HG03571 (cell line): ENCODE results near the gene COA3.

Source experiments
- ATAC-seq: cut with Tn5 transposase; IDR thresholded peaks from one replicate; pipeline ENCODE4 v1.9.1; 2021; ENCODE audit not compliant: unreplicated experiment

Gene COA3

DNA sequence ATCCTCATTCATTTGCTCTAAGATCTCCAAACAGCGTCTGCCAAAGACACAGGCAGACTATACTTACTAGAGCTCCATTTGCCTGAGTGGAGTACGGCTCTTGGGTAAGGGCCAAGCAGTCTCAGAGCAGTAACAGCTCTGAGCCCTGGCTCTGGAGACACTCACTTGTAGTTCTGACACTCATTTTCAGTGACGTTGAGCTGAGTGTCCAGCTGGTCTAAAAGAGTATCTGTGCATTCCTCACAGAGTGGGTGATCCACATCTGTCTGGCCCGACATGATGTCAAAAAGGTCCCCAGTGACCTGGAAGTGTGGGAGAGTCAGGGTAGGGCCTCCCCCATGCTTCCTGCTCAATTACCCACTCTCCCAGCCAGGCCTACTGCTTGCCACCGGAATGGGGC, 19.9 kb upstream of the COA3 start:
- no peak for ATAC-seq

DNA sequence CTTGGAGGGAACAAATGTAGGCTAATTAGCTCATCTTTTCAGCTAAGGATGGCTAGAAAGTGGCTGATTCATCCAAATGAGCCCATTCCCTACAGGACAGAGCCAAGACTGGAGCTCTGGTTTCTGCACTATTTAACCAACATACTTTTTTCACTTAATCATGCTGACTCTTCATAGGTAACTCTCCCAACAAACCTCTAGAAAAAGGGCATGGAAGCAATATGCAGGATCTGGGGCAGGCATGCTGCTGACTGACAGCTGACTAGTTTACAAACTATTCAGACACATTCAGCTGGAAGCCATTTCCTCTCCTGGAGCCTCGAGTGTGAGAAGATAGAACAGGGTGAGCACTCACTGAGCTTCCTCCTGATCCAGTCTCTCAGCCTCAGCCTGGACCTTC, 19.4 kb upstream of the COA3 start:
- no peak for ATAC-seq

DNA sequence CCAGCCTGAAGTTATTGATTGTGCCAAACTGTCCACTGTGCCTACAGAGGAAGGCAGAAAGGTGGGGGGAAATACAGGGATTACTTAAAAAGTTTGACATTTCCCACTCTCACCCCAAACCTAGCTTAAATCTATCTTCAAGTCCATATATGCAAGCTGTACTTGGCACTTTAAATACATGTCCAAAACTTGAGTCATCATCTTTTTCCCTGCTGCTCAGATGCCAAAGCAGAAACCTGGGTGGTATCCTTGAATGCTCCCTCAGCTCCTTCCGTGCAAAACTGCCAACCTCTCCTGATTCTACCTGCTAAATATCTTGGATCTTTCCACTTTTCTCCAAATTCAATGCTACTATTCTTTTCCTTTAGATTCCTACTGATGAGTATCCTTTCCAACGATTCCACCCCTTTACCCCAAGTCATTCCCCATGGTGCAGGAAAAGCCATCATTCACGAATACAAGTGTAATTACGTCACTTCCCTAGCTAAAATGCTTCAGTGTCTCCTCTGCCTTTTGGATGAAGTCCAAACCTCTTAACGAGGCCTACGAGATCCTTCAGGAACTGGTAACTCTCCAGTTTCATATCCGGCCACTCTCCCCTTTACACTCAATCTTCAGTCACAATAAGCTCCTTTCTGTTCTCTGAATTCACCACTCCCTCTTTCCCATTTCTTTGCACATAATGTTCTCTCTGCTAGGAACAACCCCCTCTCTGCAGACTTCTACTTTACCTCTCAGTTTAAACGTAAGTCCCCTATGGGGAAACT, 16.3 kb upstream of the COA3 start:
- ATAC-seq: no peak

DNA sequence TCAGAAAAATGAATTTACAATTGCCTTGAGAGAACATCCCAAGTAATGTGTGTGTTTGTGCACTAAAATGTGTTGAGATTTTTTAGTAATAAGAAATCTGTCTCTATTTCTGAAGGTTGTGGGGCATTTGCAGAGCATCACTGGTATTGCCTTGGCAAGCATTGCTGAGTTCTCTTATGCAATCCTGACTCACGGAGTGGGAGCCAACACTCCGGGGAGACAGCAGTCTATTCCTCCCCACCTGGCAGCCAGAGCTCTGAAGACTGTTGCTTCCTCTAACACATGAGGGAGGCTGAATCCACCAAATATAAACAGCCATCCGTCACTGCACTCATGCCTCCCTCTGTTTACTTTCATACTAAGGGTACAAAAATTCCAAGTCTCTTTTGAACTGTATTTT, 10.7 kb upstream of the COA3 start:
- no peak for ATAC-seq

DNA sequence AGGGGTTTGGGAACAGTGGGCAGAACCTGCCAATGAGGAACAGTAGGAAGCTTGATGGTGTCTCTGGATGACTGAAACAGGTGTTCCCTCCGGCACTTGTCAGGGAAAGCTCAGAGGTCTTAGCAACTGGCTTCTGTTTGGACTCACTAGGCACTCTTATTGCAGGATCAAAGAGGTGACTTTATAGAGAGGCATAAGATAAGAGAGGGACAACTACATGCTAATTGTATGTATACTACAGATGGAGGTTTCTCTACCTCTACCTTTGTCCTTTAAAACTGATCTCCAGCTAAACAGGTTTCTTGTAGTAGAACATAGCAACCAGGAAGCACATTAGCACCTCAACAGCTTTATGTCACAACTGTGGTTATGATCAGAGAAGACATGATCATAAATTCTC, 7.7 kb upstream of the COA3 start:
- ATAC-seq: no peak

DNA sequence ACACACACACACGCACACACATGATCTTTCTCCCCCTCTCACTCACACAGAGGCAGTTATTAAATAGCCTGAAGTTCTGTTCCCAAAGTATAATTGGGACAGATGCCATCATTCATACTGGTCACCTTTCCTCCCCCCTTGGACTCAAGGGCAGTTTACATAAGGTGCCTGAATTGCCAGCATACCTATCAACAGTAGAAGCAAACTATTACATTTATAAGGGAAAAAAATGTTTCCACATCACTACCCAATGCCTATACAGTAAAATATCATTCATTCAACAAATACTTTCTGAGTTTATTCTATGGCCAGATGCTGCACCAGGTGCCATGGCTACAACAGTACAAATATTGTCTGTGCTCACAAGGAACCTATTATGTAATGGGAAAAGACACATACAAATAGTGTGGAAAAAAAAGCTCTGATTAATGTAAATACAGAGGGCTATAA, 6.4 kb upstream of the COA3 start:
- ATAC-seq: no peak

DNA sequence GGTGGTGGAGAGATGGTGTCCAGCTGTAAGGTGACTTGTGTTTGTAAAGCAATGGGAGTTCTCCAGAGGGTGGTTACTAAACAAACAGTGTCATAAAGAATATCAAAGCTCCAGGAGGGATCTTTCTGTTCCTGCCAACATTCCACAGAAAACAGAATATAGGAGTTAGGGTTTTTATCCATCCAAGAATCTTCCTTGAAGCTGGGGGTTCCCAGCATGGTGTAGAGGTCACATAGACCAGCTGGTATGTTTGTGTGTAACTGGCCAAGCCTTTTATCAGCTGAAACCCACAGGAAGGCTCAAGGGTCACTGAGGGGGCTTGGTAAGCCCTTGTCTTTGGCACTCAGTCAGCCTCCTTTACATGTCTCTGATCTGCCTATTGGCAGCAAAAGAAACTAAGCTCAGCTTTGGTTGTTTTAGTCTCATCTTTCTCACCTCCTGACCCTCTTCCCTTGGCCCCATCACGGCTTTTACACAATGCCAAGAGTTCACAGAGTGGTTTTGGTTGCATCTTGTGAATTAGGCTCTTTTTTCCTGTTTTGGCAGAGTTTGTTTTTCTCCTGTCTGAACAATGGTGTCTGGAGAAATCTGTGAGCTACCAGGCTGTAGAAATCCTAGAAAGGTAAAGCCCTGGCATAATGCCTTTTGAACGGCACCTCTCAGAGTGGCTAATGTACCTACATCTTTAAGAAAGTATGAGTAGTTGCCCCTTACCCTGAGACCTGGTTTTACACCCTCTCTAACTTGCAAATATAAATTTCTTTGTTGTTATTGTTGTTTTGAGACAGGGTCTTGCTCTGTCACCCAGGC, 4.8 kb upstream of the COA3 start:
- ATAC-seq: no peak

DNA sequence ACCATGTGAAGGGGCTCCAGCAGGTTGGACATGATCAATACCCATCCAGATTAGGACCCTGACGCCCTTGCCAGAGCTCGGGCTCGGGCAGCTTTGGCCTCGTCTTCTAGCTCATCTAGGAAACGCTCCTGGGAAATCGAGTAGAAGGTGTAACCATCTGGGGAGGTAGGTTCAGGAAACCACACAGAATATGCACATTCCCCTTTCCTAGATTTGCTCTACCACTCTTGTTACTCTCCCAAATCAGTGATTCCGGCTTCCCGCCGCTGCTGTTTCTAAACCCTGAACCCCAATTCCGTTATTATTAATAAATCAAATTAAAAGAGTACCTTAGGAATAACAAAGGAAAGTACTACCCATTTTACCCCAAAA, 507 bp downstream of the COA3 start:
- no peak for ATAC-seq

DNA sequence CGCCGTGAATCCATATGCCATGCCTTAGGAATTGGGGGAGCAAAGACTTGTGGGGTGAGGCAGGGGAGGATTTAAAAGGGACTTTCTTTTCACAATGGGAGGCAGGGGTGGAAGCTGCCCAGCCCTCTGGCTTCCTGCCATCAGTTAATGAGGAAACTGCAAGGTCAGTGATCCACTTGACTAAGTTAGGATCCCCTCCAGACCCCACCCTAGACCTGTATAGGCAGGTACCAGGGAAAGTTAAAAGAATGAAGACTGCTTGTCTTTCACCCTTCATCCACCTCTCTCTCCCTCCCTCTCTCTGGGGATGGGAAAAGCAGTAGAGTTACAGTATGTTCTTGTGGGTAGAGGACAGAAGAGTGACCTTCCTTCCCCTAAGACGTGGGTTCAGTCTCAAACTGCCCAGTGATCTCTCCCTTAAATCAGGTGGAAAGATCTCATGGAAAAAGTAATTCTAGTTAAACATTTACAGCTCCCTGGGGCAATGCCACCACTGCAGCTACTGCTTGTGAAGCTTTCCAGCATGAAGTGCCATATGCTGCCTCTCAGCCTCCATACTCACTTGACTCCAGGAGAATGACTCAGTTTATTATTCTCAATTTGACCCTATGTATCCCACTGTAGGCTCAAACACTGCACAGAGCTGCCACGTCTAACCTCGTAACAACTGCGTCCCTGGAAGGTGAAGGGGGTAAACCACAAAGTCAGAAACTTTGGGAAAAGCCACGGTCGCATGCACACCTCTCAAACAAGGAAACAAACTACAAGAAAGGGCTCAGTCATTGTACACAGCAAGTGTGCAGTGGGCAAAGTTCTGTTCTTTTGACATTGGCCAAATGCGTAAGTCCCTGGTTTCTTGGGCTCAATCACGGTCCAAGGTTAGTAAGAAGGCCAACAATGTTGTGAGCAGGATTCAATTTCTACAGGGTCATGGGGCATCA, 1.2 kb downstream of the COA3 start:
- ATAC-seq: no peak

DNA sequence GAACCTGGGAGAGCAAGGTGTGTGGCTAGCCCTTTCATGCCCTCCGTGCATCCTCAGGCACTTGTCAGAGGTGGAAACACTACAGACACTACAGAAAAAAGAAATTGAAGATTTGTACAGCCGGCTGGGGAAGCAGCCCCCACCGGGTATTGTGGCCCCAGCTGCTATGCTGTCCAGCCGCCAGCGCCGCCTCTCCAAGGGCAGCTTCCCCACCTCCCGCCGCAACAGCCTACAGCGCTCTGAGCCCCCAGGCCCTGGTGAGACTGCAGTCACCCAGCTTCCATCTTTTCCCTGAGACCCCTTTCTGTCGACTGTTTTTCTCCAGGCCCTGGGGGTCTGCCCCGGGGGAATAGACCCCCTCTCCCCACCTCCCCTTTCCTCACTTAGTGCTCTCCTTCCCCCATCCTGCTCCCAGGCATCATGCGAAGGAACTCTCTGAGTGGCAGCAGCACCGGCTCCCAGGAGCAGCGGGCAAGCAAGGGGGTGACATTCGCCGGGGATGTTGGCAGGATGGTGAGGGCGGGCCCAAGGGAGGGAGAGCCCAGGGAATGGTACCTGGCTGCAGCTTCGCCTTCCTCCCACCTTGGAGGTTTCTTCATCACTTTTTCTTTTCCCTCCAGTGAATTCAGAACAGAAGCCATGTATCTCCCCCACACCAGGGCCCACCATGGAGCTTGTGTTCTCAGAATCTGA, 2.3 kb downstream of the COA3 start:
- ATAC-seq: no peak

DNA sequence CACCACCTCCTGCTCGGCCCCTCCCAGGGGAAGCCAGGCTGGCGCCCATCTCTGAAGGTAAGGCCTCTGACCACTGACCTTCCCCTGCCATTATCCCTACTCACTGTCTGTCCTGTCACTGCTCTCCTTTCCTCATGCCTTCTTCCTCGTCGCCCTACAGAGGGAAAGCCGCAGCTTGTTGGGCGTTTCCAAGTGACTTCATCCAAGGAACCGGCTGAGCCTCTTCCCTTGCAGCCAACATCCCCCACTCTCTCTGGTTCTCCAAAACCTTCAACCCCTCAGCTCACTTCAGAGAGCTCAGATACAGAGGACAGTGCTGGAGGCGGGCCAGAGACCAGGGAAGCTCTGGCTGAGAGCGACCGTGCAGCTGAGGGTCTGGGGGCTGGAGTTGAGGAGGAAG, 3.0 kb downstream of the COA3 start:
- ATAC-seq: no peak

DNA sequence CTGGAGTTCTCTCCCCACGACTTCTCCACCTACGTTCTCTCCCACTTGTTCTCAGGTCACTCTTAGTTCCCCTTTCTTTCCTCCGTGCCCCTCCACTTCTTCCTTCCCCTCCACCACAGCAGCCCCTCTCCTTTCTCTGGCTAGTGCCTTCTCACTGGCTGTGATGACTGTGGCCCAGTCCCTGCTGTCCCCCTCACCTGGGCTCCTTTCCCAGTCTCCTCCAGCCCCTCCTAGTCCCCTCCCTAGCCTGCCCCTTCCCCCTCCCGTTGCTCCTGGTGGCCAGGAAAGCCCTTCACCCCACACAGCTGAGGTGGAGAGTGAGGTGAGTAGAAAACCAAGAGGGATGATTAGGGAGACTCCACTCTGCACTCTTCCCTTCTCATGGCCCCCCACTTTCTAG, 3.4 kb downstream of the COA3 start:
- no peak for ATAC-seq

DNA sequence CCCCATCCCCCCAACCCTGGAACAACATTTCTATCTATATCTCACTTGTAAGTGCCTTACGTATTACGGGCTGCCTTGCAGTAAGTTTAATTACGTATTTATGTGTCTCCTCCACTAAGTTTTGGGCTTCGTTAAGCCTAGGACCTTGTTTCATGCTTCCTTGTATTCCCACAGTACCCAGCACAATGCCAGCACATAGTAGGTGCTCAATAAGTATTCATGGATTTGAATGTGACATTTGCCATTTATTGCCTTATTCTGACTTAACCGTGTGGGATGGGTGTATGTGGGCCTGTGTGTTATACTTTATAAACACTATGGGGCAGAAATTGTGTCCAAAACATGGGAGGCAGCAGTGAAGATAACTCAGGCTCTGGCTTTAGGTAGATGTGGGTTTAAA, 6.0 kb downstream of the COA3 start:
- no peak for ATAC-seq

DNA sequence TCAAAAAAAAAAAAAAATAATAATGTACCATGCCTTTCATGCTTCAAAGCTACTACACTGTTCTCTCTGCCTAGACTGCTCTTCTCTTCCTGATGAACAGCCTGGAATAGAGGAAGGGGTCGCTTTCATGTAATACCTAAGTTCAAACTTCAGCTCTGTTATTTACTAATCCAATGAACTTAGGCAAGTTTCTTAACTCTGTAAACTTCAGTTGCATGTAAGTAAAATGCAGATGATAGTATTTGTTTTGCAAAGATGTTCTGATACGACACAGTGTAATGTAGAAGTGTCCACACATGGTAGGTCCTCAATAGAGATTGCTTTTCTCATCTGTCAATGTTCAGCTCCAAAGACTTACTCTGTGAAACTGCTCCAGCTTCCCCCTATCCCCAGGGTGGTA, 6.6 kb downstream of the COA3 start:
- ATAC-seq: no peak

DNA sequence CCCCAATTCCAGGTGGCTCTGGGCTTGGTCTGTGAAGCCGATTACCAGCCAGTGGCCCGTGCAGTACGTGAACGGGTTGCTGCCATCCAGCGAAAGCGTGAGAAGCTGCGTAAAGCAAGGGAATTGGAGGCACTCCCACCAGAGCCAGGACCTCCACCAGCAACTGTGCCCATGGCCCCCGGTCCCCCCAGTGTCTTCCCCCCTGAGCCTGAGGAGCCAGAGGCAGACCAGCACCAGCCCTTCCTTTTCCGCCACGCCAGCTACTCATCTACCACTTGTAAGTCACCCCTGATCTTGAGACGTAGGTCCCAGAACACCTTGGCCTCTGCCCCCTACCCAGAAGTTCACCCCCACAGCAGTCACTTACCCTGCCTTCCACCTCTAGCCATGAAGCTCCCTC, 11.2 kb downstream of the COA3 start:
- ATAC-seq: no peak

DNA sequence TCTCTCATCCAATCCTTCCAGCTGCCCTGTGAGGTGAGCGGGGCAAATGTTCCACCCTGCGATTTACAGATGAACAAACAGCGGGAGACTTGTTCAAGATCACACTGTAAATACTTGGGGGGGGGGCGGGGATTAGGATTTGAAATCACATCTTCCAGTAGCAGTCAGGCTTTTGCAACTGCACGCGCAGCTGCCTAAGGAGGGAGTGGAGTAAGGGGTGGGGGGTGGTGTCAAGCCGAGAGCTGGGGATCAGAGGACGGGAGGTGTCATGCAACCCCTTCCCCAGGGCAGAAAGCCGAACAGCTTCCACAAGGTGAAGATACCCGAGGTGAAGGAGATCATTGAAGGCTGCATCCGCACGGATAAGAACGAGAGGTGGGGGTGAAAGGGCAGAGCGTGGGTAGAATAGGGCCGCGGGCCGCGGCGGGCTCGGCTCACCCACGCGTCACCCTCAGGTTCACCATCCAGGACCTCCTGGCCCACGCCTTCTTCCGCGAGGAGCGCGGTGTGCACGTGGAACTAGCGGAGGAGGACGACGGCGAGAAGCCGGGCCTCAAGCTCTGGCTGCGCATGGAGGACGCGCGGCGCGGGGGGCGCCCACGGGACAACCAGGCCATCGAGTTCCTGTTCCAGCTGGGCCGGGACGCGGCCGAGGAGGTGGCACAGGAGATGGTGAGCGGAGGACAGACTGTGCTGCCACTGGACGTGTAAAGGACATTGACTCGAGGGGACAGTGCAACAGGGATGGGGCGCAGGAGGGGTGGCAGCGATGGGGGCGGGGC, 13.5 kb downstream of the COA3 start:
- no peak for ATAC-seq

DNA sequence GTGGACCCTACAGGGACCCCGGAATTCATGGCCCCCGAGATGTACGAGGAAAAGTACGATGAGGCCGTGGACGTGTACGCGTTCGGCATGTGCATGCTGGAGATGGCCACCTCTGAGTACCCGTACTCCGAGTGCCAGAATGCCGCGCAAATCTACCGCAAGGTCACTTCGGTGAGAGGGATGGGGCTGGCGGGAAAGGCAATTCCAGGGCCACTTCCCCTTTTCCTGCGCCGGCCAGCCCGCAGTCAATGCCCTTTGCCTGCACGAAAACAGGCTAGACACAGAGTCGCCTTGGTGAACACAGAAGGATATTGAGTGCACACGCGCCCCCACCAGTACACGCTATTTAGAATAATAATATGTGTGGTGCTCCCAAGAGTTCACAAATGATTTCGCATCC, 14.1 kb downstream of the COA3 start:
- no peak for ATAC-seq

DNA sequence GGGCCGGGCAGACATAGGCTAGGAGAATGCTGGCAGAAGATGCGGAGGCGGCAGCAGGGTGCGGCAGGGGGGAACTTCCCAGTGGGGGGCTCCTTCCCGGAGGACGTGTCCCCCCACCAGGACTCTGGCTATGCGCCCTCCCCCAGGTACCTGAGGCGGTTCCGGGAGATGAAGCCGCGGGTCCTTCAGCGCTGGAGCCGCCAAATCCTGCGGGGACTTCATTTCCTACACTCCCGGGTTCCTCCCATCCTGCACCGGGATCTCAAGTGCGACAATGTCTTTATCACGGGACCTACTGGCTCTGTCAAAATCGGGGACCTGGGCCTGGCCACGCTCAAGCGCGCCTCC, 14.7 kb downstream of the COA3 start:
- ATAC-seq: no peak

DNA sequence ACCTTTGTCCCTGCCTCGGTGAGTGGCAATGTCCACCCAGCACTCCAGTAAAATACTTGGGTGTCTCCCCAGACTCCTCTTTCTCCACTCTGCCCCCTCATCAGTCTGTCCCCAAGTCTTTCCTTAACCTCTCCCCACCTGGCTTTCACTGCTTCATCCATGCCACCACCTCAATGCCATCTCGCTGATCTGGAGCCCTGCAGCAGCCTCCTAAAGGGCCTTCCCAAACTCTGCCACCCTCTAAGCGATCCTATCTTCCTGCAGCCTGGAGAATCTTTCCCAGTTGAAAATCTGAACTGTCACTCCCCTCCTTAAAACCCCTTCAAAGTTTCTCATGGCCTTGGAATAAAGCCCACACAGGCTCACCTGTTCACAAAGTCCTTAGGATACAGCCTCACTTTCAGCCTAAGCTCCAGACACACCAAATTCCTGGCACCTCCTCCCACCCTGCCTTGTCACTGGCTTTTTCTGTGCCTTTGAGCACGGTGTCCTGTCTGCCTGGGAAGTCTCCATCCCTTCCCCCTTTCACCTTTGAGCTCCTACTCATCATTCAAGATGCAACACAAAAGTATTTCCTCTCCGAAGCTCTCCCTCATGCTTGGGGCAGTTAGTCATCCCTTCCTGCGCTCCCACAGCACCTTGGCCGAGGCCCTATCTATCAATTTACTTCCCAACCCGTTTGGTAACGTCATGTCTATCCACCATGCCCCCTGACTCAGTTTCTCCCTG, 15.3 kb downstream of the COA3 start:
- no peak for ATAC-seq
